GM12801 (cell line): Measurements from ENCODE around the gene RIN2.

ENCODE experiments used
- TF ChIP-seq, protein P1 (sequence below): IDR thresholded peaks from one replicate; pipeline ENCODE4 v1.5.1; 2011; ENCODE audit warnings: control low read depth; ENCODE audit not compliant: insufficient read length; ENCODE audit errors: extremely low read depth

The RIN2 gene

GRCh38 chr20:19725814-19726525, 32.1 kb upstream of the RIN2 start:
- TF ChIP-seq, protein P1, sequence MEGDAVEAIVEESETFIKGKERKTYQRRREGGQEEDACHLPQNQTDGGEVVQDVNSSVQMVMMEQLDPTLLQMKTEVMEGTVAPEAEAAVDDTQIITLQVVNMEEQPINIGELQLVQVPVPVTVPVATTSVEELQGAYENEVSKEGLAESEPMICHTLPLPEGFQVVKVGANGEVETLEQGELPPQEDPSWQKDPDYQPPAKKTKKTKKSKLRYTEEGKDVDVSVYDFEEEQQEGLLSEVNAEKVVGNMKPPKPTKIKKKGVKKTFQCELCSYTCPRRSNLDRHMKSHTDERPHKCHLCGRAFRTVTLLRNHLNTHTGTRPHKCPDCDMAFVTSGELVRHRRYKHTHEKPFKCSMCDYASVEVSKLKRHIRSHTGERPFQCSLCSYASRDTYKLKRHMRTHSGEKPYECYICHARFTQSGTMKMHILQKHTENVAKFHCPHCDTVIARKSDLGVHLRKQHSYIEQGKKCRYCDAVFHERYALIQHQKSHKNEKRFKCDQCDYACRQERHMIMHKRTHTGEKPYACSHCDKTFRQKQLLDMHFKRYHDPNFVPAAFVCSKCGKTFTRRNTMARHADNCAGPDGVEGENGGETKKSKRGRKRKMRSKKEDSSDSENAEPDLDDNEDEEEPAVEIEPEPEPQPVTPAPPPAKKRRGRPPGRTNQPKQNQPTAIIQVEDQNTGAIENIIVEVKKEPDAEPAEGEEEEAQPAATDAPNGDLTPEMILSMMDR = no peak

DNA sequence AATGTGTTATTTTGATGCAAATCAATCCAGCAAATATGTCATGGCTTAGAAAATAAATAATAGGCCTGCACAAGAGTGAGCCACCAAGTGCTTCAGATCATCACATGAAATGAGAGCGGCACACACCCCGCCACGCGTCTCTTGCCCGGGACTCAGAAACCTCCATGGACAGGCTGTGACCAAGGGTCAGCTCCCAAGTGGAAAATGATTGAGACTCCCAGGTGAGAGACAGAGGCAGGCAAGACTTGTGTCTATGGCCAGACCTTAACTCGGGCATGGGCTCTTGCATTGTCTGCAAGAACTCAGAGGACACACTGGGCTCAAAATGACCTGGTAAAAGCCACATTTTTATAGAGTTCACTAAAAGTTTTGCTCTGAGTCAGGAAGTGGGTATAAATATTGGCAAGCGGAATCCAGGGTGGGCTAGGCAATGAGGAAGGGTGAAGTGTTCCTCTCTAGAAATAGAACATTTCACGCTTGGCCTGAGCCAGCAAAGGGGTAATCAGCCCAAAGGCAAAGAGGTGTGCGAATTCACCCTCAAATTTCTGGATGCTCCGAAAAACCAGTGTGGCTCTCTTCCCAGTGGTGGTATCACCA, 30.7 kb upstream of the RIN2 start:
- TF ChIP-seq, protein P1 = no peak

DNA sequence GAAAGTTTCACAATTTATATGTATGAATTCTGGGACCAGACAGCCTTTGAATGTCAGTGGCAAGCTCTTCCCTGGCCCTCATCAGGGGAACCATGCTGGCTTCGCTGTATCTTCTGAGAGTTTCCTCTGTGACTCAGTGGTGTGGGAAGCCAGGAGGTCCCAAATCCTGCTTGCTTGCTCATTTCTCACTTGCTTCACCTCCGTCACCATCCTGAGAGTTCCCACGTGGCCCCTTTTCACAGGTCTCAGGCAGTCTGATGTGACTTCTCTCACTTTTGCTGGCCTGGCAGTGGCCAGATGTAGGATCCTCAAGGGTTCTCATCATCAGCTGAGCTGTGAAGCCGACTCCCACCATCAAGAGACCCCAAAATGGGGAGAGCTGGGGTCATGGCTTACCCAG, 28.4 kb upstream of the RIN2 start:
- TF ChIP-seq, protein P1 = no peak

DNA sequence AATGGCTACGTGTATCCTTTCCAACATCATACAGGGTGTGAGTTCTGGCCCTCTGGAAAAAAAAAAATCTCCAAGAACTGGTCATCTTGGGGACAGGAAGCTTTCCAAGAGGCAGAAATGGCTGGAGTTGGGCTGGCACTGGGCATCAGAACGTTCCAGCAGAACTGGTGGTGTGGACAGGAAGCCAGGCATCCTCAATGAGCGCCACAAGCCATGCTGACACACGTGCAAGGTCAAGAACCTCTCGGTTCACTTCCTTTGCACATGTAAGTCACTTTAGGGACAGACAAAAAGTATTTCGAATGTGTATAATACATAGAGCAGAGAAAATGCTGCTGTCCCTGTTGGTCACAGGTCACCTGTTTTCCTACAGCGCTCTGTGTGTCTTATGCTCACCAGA, 27.4 kb upstream of the RIN2 start:
- TF ChIP-seq, protein P1 = no peak

- TF ChIP-seq, protein P1 = no peak
Measured at GRCh38 chr20:19734811-19735210, 23.2 kb upstream of the RIN2 start.

DNA sequence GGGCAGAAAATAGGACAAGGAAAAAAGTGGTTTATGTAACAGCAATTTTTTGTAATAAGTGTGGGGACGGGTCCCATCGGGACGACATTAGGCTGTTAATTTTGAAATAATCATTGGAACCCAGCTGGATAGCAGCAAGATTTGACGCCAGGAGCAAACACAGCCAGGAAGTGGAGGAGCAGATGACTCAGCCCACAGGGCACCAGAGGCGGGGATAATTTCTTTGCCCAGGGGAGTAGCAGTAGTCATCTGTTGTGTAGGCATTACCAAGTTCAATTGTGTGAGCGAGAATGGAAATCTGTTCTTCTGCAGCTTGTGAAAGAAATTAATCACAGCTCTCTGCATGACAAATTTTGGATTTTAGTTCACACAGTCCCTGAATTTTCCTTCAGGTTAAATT, 22.6 kb upstream of the RIN2 start:
- TF ChIP-seq, protein P1 = no peak

DNA sequence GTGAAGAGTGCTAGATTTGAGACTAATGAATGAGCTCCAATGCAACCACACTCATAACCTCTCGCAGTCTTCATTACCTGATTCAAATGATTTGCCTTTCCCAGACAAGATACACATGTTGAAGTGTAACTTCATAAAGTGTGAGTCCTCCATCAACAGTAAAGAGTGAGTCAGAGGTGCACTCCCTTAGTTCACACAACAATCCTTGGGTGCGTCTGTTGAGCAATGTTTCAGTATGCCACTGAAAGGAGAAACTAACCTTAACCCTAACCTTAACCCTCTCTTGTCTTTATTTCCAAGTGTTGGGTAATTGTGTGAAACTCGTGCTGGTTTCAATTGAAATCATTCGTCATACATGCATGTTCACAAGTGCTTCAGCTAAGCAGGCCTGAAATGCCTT, 21.0 kb upstream of the RIN2 start:
- TF ChIP-seq, protein P1 = no peak
